SJCRH30 (cell line): ENCODE measurements around the gene MPND. TPM values are rescaled to one million over a fixed set of nuclear protein-coding genes. Genes with fewer than 3 reads are reported as not detected.

Source experiments
- DNase-seq, 2 experiments: peaks; one replicate each; pipeline ENCODE4 v3.0.0-alpha.2; 2015 to 2020
- H3K27ac ChIP-seq: fragments of 250-450 bp; sonication (Bioruptor Pico); 2 replicates; pipeline ENCODE4 v1.5.1; 2020; ENCODE audit warnings: mild to moderate bottlenecking, moderate library complexity
- H3K27me3 ChIP-seq: fragments of 250-450 bp; sonication (Bioruptor Pico); 2 replicates; pipeline ENCODE4 v1.5.1; 2020; ENCODE audit warnings: mild to moderate bottlenecking, moderate library complexity
- H3K36me3 ChIP-seq: fragments of 250-450 bp; sonication (Bioruptor Pico); 2 replicates; pipeline ENCODE4 v1.5.1; 2020; ENCODE audit warnings: mild to moderate bottlenecking, moderate library complexity
- H3K4me1 ChIP-seq: fragments of 250-450 bp; sonication (Bioruptor Pico); 2 replicates; pipeline ENCODE4 v1.5.1; 2020; ENCODE audit warnings: mild to moderate bottlenecking, moderate library complexity
- H3K4me3 ChIP-seq: fragments of 250-450 bp; sonication (Bioruptor Pico); 2 replicates; pipeline ENCODE4 v1.5.1; 2020; ENCODE audit warnings: mild to moderate bottlenecking, moderate library complexity
- H3K9me3 ChIP-seq: fragments of 250-450 bp; sonication (Bioruptor Pico); replicated peaks from 2 replicates; pipeline ENCODE4 v1.5.1; 2020; ENCODE audit warnings: mild to moderate bottlenecking, moderate library complexity
- total RNA-seq: library from RNA; depleted of rRNA; stranded (reverse); fragments of >200 nt; shearing (Covaris generic); gene quantifications from 2 replicates; pipeline ENCODE4 v1.2.3, GENCODE V29; 2014

MPND gene
- total RNA-seq, 1 experiment from 2014 or later = 3.8 TPM

DNA sequence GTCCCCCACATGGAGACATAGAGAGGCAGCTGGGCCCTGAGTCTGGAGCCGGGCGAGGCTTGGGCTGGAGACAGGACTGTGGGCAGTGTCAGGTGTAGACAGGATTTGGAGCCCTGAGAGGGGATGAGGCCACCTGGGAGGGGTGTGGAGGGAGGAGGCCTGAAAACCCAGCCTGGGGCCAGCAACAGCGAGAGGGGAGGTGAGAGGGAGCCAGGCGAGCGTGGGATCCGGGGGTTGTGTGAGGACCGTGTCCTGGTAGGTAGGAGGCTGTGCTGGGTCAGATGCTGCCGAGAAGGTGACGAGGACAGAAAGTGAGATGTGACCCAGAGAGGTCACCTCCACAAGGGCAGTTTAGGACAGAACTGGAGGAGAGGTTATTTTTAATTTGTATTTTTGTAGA, 7.4 kb downstream of the MPND start:
- Histone ChIP-seq H3K27ac (no peak overlapping the region), H3K36me3 (no peaks in the 10 kb centered on the region), H3K4me1 (no peaks in the 10 kb centered on the region), H3K4me3 (no peak overlapping the region), H3K9me3 (no peaks in the 10 kb centered on the region), H3K27me3 (no peaks in the 10 kb centered on the region)
- no peak for DNase-seq

DNA sequence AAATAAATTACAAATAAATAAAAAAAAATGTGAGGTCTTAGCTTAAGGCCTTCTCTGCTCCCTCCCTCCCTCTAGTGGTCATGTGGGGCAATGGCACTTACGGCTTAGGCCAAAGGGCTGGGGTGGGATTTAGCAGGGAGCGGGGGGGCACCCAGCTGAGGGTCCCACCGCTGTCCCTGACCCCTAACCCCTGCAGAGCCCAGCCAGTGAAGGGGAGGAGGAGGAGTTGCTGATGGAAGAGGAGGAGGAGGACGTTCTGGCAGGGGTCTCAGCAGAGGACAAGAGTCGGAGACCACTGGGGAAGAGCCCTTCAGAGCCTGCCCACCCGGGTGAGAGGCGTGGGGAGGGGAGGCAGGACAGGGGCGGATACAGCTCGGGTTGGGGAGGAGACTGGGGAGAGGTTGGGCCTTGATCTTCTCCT, 9.3 kb downstream of the MPND start:
- Histone ChIP-seq H3K27me3 (no peaks in the 10 kb centered on the region), H3K9me3 (no peaks in the 10 kb centered on the region), H3K4me1 (no peaks in the 10 kb centered on the region), H3K4me3 (no peak overlapping the region), H3K27ac (no peak overlapping the region), H3K36me3 (no peaks in the 10 kb centered on the region)
- peak; percentile 62 to 78 for DNase-seq

DNA sequence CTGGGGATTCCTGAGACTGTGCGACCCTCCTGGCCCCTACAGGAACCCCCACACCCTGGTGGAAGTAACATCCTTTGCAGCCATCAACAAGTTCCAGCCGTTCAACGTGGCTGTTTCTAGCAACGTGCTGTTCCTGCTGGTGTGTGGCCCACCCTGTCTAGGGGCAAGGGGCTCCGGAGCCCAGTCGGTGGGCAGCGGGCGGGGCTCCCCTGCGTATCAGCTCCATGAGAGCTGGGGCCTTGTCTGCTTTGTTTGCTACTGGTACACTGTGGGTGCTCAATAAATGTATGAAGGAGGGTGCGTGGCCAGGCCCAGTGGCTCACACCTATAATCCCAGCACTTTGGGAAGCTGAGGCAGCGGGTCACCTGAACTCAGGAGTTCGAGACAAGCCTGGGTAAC, 10.9 kb downstream of the MPND start:
- no peaks in the 10 kb centered on the region for H3K9me3 ChIP-seq
- DNase-seq = no peak
- no peaks in the 10 kb centered on the region for H3K4me1 ChIP-seq
- H3K27me3 ChIP-seq = no peaks in the 10 kb centered on the region
- no peak overlapping the region for H3K4me3 ChIP-seq
- no peaks in the 10 kb centered on the region; the same call in 1 of the 2 replicates for H3K36me3 ChIP-seq
- no peak overlapping the region for H3K27ac ChIP-seq

DNA sequence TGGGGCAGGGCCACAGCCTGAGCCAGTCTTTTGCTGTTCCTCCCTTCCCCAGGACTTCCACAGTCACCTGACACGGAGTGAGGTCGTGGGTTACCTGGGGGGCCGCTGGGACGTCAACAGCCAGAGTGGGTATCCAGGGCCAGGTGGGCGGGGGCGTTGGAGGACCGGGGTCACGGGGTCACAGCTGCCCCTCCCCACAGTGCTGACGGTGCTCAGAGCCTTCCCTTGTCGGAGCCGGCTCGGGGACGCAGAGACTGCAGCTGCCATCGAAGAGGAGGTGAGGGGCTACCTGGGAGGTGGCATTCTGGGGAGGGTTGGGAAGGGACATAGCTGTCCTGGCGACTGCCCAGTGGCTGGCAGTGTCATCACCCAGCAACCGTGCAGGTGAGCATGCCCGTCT, 11.5 kb downstream of the MPND start:
- Histone ChIP-seq H3K27ac (no peak overlapping the region), H3K27me3 (no peaks in the 10 kb centered on the region), H3K4me1 (no peaks in the 10 kb centered on the region), H3K4me3 (no peak overlapping the region), H3K36me3 (peaks cover 3% of the 10 kb centered on the region; the same call in 1 of the 2 replicates), H3K9me3 (no peaks in the 10 kb centered on the region)
- no peak for DNase-seq

DNA sequence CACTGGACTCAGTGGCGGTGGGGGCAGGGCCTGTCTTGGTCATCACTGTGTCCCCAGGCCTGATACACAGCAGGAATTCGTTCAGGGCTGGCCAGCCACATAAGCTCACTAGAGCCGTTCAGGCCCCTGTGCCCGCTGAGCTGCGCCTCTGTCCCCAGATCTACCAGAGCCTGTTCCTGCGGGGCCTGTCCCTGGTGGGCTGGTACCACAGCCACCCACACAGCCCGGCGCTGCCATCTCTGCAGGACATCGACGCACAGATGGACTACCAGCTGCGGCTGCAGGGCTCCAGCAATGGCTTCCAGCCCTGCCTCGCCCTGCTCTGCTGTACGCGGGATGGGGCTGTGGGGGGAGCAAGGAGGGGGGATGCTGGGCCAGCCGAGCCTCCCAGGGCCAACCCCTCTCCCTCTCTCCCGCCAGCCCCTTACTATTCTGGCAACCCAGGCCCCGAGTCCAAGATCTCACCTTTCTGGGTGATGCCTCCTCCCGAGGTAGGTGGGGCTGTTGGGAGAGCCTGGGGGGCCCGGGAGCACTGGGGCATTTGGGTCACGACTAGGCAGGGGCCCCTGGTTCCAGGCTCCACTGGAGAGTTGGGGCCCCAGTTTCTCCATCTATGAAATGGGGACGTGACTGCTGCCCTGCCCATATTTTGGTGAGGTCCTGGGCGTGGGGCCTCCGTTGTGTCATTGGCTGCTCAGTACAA, 13.9 kb downstream of the MPND start:
- DNase-seq = no peak
- no peaks in the 10 kb centered on the region for H3K27me3 ChIP-seq

DNA sequence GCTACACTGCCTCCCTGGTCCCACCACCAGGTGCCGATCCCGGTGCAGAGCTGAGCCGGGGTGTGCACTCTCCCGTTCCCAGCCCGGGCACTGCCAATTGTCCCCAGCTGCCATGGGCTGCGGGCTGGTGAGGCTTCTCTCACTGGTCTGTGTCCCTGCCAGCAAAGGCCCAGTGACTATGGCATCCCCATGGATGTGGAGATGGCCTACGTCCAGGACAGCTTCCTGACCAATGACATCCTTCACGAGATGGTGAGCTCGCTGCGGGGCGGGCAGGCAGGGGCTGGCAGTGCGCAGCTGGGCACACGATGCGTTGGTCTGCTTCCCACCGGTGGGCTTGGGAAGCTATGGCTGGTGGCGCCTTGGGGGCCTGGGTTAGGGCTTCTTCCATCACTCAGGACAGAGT, 14.6 kb downstream of the MPND start:
- Histone ChIP-seq H3K4me3 (no peak overlapping the region), H3K9me3 (no peaks in the 10 kb centered on the region), H3K27me3 (no peaks in the 10 kb centered on the region), H3K27ac (no peak overlapping the region), H3K4me1 (no peaks in the 10 kb centered on the region), H3K36me3 (peaks cover 13% of the 10 kb centered on the region)
- DNase-seq = no peak

More for the DNA sequence above, 13.9 kb downstream of the MPND start:
- Histone ChIP-seq H3K4me3 (no peak overlapping the region), H3K9me3 (no peaks in the 10 kb centered on the region), H3K4me1 (no peaks in the 10 kb centered on the region), H3K36me3 (peaks cover 10% of the 10 kb centered on the region), H3K27ac (no peak overlapping the region)

DNA sequence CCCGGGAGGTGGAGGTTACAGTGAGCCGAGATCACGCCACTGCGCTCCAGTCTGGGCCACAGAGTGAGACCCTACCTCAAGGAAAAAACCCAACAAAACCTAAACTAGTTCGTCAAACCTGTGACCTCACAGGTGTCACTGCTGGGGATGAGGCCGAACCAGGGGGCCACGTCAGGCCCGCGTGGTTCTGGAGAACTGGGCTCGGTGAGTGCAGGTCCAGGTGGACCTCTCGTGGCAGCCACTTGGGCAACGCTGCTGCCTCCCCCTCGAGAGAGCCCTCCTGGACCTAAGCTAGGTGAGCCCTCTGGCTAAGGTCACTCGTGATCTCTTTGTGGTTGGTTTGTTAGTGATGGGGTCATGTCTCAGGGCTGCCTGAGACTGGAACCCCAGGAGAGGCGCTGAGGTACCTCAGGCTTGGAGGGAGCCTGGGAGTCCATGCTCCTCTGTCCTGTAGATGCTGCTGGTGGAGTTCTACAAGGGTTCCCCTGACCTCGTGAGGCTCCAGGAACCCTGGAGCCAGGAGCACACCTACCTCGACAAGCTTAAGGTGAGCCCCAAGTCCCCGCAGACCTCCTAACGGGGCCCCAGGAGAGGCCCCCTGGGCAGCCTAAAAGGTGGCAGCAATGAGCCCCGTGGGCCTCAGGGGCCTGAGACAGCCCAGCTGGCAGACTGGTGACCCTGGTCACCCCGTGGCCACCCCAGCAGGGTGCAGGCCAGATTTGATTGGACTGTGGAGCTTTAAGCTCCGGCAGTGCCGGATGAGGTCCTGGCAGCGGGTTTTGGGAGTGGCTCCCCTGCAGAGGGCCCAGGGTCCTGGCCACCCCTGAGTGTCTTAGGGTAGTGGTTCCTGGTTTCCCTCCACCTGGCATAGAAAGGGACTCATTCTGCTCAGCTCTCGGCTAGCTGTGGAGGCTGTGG, 15.6 kb downstream of the MPND start:
- peaks cover 13% of the 10 kb centered on the region for H3K36me3 ChIP-seq
- no peak for DNase-seq

DNA sequence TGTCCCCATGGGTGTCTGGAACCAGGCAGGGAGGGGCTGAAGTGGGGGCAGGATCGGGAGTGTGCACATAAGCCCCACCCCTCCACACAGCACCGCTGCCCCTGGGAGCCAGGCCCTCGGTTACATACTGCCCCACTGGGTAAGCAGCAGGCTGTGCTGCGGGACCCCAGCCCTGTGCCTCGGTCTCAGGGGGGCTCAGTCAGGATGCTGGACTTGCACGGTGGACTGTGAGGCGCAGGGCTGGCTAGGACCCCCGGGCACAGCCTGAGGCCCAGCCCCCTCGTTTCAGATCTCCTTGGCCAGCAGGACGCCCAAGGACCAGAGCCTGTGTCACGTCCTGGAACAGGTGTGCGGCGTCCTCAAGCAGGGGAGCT, 16.3 kb downstream of the MPND start:
- Histone ChIP-seq H3K9me3 (no peaks in the 10 kb centered on the region), H3K36me3 (peaks cover 13% of the 10 kb centered on the region), H3K4me3 (no peak overlapping the region), H3K27me3 (no peaks in the 10 kb centered on the region), H3K27ac (no peak overlapping the region), H3K4me1 (no peaks in the 10 kb centered on the region)
- DNase-seq = no peak

More for the DNA sequence above, 15.6 kb downstream of the MPND start:
- no peaks in the 10 kb centered on the region for H3K4me1 ChIP-seq
- no peaks in the 10 kb centered on the region for H3K9me3 ChIP-seq
- no peaks in the 10 kb centered on the region for H3K27me3 ChIP-seq
- no peak overlapping the region for H3K4me3 ChIP-seq
- H3K27ac ChIP-seq = no peak overlapping the region

DNA sequence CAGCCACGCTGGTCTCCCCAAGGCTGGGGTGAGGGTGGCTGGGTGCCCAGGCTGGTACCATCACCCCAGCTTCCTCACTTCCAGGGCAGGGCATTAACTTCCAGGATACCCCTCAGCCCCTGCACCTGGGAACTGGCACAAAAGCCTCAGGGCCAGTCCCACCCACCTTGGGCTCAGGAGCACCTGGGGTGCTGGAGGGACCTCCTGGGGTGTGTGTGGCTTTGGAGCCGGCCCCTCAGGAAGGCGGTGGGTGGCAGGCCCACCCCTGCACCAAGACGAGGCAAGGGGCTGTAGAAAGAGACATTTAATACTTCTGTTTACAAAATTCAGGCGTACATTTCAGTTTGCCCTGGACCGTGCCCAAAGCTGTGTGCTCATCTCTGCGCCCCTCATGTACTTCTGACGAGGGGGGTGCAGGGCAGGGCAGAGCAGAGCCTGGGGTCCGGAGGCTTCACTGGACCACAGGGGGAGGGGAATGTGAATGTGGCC, 16.8 kb downstream of the MPND start:
- no peak for DNase-seq
- H3K9me3 ChIP-seq = no peaks in the 10 kb centered on the region
- H3K4me3 ChIP-seq = no peak overlapping the region
- peaks cover 13% of the 10 kb centered on the region for H3K36me3 ChIP-seq
- H3K4me1 ChIP-seq = no peaks in the 10 kb centered on the region
- no peak overlapping the region for H3K27ac ChIP-seq
- no peaks in the 10 kb centered on the region for H3K27me3 ChIP-seq

DNA sequence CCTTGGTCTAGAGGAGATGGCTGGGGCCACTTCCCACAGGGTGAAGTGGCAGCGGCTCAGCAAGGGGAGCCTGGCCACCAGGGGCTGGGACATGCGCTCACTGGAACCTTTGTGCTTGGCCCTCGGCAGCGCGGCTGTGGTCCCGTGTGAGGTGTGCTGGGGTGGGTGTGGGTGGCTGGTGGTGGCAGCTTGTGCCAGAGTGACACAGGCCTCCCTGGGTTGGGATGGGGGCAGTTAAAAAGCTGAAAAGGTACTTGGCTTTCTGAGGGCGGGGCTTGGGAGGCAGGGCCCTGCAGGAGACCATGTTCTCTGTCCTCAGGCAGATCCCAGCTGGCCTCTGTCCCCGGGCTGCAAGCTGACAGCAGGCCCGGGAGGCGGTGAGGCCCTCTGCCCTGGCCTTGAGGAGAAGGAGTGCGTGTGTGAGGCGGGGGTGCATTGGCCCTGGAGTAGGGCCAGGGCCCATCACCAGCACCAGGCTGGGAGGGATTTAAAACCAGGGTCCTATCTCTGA, 17.3 kb downstream of the MPND start:
- no peaks in the 10 kb centered on the region for H3K27me3 ChIP-seq
- DNase-seq = no peak
- peaks cover 13% of the 10 kb centered on the region for H3K36me3 ChIP-seq
- H3K27ac ChIP-seq = no peak overlapping the region
- H3K4me1 ChIP-seq = no peaks in the 10 kb centered on the region
- H3K9me3 ChIP-seq = no peaks in the 10 kb centered on the region
- H3K4me3 ChIP-seq = no peak overlapping the region

DNA sequence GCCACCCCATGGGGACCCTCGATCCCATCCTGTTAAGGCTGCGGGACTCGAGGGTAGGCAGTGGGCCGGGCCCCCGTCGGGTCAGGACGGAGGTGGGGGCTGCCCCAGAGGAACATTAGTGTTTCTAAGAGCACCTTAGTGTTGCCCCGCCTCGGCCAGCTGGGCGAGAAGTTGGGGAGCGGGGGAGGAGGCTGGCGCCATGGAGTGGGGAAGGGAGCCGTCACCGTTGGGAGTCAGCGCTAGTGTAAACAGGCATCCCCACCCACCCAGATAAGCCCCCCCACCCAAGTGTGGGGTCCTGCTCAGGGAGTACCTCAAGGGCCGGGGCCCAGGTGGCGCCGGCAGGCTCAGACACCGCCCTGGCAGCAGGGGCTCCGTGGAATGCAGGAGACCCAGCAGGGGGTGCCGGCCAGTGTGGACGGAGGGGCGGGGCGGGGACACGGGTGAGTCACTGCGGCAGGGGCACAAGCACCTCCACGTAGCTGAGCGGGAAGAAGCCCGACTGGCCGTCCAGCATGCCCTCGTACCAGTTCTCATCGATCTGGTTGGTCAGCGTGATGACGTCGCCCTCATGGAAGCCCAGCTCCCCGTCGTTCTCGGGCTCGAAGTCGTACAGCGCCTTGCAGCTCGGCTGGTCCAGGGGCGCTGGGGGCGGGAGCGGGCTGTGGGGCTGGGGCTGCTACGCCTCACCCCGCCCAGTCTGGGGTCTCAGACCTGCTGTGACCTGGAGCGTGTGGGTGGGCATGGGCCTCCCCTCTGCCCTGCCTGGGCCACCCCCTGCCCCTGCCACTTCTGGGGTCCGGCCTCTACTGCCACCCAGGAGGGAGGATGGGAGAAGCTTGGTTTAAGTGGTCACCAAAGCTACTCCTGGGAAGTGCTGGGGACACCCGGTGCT, 18.0 kb downstream of the MPND start:
- Histone ChIP-seq H3K27me3 (no peaks in the 10 kb centered on the region), H3K27ac (no peak overlapping the region), H3K4me1 (no peaks in the 10 kb centered on the region), H3K36me3 (peaks cover 13% of the 10 kb centered on the region), H3K4me3 (no peak overlapping the region), H3K9me3 (no peaks in the 10 kb centered on the region)
- DNase-seq = no peak

DNA sequence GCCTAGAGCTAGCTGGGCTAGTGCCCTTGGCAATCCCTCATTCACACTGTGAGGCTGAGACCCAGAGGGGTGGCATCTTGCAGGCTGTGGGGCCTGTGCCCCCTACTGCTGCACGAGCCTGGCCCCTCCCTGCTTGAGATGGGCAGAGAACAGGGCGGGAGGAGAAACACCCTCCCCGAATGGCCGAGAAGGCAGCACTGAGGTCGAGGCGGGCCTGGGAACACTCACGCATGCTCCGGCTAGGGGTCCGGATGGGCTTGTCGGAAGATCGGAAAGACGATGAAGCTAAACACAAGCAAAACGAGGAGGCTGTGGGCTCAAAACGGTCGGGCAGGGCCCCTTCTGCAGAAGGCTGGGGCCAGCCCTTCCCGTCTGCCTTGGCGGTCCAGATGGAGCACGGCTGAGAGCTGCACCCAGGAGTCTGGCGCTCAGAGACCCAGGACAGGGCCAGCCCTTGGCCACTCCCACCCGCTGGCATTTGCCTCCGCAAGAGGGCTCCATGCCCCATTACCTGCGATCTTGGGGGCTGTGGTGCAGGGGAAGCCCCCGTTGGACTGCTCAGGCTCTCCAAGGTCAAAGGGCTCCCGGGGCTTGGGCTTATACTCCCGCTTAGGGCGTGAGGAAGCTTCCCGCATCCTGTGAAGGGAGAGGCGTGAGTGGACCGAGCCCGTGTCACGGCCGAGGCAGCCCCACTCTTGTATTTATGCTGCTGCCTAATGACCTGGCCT, 18.9 kb downstream of the MPND start:
- Histone ChIP-seq H3K27ac (no peak overlapping the region), H3K27me3 (no peaks in the 10 kb centered on the region), H3K36me3 (peaks cover 13% of the 10 kb centered on the region), H3K4me3 (no peak overlapping the region), H3K9me3 (no peaks in the 10 kb centered on the region), H3K4me1 (no peaks in the 10 kb centered on the region)
- DNase-seq = no peak

DNA sequence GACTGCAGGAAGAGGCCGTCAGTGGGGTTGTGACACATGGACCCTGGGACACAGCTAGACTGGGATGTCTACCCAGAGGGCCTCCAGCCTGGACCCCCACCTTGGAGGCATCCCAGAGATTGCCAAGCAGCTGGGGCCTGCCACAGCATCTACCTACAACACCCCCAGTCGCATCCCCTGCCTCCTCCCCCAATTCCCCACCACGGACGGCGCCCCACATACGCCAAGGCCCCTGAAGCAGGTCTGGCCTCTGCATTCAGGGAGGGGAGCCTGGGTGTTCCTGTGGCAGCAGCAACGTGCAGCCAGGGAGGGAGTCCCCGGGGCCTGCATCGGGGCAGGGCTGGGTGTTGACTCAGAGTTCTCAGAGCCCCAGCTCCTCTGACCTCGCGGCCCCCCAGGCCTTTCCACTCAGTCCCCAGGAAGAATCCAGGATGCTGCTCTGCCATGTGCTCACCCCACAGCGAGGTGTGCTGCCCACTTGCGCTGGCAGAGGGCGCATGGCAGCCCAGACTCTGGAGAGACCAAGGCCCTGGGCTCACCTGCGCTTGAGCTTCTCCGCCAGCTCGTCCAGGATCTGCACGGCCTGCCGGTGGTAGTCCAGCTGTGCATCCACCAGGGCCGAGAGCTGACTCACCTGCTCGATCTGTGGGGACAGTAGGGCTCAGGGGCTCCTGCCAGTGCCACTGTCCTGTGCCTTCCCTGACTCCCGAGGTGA, 19.6 kb downstream of the MPND start:
- no peaks in the 10 kb centered on the region for H3K4me1 ChIP-seq
- no peak overlapping the region for H3K27ac ChIP-seq
- H3K9me3 ChIP-seq = no peaks in the 10 kb centered on the region
- no peak for DNase-seq
- H3K36me3 ChIP-seq = peaks cover 13% of the 10 kb centered on the region
- H3K27me3 ChIP-seq = no peaks in the 10 kb centered on the region
- no peak overlapping the region for H3K4me3 ChIP-seq
